Fibroblast of the conjunctiva (primary cell): ENCODE results near the gene C11orf91.
"Not testable (repeated sequence)": the region's sequence is repeated elsewhere in the genome, so short reads cannot be mapped to it uniquely, and the experiment has no call there.

ENCODE experiments used
- DNase-seq: peaks from one replicate; pipeline ENCODE4 v3.0.0-alpha.2; 2010; ENCODE audit warnings: low read depth

C11orf91 gene

DNA sequence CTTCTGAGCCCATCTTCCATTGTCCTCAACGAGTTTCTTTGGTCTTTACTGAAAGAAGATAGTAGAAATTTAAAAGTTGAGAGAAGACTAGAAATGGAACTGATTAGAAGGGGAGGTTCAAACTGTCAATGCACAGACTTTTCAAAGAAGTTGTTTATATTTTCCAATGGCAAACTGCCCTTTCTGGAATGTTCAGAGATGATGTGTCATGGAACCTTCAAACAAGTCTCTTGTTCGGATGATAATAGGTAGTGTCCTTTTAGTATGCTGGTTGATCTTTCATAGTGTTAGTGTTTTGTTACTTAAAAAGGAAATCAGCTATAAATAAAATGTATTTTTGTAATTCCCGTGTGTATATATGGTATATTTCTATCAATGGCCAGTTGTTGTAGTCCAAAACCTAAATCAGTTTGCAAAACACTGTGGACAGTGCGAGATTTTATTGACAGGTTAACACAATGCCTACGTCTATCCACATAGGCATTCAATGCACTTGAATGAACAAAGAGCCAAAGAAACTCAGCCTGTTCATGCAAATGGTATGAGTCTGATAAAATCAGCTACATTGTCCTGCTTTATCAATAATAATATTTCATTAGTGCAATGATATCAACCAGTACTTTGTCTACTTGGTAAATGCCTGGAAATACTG lies 30.9 kb downstream of the C11orf91 start:
- DNase-seq = no peak

DNA sequence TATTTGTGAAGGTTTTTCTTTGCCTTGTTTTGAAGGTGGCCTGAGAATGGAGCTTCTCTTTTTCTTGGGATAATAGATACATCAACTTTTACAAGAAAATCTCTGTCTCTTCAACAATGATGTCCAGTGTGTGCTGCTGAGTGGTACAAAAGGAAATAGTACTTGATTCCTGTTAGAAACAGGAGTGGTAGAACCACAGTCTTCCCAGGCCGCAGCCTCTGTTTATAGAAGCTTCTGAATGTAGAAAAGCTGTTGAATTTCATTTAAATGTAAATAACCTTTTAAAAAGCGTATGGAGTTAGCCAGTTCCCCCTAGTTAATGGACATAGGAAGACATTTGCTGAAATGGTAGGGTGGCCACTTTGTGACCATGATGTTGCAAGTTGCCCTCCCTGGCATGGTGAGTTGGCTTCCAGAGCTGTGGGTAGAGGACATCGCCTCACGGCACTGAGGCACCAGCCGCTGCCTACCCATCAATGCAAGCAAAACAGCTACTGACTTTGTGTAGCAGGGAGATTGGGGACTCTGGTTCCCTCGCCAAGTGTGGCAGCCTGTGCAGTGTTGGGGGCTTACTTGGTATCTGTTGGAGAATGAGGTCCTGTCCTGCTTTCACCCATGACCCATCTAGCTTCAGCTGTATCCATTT lies 31.6 kb downstream of the C11orf91 start:
- DNase-seq = no peak

DNA sequence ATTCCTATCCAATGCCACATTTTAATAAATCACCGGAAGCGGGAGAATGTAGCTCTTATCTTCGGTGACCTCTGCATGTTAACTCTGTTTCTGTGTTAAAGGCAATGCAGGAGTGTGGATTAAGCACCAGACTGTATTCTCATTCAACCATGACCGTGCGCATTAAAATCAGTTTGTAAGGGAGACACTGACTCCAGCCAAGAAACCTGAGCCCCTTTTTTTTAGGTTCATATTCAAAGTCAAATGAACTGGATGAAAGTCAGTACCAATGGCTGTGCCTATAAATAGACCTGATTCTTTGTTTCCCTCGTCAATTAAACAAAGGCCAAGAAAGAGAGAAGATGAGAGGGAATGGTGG lies 32.2 kb downstream of the C11orf91 start:
- no peak for DNase-seq

DNA sequence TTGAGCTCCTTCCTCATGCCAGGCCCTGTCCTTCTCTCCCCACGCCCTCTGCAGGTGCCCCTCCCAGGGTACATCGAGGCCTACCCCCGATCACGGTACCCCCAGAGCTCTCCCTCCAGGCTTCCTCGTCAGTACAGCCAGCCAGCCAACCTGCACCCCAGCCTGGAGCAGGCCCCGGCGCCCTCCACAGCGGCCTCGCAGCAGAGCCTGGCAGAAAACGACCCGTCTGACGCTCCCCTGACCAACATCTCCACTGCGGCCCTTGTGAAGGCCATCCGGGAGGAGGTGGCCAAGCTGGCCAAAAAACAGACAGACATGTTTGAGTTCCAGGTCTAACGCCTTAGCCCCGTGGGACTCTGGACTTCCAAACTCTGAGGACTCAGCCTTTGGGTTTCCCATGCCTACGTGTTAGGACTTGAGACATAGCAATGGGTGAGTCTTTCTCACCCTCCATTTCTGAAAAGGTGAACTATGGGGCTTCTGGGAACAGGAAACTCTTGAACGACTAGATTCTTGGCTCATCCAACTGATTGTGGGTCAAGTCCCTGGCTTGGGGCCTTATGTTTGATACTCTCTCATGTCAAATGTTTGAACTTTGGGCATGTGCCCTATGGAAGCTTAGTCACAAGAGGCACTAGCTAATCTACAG lies 32.7 kb downstream of the C11orf91 start:
- DNase-seq = no peak

DNA sequence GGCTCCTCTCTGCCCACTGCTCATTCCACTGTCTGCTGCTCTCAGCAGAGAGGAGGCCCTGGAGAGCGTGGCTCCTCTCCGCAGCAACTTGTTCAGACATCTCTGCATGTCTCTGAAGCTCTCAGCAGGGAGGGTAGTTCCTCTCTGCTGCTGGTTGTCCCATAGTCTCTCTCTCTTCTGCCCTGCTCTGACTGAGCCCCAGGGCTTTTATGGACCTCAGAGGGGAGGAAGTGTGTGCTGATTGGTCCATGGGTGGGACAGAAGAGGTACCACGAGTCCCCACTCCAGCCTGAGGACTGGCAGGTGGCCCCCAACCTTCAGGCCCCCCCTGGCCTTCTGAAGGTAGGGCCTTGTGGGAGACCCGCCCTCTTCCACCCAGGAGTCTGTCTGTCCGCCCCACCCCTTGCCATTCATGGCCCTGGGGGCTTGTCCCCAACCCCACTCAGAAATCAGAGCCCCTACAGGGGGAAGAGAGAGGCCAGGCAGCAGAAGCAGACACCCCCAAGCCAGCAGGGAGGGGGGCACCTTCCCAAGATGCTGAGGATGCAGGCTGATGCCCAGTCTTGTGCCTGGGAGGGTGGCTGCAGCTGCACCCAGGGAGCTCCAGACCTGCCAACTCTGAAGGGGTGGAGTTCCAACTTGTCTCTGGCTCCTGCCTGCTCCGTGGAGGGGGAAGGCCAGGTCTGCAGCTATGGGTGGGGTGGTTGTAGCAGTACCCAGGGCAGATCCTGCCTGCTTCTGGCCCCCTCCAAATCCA lies 35.1 kb downstream of the C11orf91 start:
- no peak for DNase-seq

DNA sequence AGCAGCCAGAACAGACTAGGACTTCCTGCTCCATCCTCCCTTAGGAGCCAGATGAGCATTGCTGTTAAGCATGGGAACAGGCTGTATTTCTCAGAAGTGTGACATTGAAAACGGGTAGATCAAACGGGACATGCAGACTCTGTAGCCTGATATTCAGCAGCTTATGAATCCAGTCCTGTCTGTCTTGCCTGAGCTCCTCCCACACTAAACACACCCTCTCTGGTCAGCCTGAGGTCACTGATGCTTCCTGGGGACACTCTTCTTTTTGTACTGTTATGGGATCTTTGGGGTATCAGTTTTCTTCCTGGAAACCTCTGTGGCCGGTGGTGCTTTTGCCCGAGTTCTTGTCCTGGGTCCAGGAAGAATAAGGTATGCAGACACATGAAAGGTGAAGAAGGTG lies 35.8 kb downstream of the C11orf91 start:
- DNase-seq = no peak

DNA sequence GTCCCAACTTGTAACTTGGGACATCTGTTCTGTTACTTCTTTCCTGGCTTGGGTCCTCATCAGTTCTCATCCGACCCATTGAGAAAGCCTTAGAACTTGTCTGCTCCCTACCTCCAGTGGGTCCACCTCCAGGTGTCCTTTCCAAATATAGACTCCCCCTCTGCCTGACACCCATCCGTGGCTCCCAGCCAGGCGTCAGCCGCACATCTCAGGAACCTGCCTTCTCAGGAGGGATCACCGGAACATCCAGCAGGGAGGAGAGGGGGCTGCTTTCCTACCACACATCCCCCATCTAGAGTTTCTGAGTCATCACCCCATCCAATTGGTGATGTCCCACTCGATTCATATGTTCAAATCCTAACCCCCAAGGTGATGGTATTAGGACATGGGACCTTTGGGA lies 36.5 kb downstream of the C11orf91 start:
- no peak for DNase-seq

DNA sequence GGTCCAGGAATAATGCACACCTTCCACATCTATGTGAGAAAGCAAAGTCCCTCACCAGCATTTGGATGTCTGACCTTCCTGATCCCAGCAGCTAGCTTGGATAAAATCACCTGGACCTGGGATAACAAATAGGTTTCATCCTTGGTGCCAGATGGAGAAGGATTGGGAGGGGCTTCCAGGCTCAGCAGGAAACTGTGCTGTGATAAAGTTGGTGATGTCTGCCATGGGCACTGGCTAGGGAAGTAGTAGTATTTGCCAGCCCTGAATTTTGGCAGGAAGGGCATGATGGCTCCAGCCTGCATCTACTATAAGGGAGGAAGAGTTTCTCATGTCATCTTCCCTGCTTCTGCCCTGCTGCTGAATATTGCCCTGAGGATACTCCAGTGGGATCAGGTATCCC lies 37.5 kb downstream of the C11orf91 start:
- no peak for DNase-seq

DNA sequence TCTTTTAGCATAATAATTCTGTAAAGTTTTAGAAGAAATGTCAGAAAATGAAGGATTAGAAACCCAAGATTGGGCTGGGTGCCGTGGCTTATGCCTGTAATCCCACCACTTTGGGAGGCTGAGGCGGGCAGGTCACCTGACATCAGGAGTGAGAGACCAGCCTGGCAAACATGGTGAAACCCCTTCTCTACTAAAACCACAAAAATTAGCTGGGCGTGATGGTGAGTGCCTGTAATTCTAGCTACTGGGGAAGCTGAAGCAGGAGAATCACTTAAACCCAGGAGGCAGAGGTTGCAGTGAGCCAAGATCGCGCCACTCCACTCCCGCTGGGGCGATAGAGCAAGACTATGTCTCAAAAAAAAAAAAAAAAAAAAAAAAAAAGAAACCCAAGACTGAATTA lies 39.1 kb downstream of the C11orf91 start:
- not testable (repeated sequence) for DNase-seq

DNA sequence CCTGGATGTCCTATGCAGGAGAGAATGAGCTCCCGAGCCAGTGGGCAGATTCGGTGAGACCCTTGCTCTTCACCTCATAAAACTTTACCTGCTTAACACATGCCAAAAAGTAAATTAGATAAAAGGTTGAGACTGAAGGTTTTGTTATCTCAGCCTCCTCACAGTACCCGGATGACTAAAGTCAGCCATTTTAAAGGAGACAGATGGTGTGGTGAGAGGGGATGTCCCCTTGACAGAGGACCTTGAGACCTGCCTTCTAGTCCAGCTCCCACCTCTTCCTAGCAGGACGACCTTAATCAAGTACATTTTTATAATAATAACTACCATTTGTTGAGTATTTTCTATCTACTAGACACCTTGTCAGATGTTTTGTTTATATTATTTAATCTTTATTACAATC lies 39.7 kb downstream of the C11orf91 start:
- no peak for DNase-seq

DNA sequence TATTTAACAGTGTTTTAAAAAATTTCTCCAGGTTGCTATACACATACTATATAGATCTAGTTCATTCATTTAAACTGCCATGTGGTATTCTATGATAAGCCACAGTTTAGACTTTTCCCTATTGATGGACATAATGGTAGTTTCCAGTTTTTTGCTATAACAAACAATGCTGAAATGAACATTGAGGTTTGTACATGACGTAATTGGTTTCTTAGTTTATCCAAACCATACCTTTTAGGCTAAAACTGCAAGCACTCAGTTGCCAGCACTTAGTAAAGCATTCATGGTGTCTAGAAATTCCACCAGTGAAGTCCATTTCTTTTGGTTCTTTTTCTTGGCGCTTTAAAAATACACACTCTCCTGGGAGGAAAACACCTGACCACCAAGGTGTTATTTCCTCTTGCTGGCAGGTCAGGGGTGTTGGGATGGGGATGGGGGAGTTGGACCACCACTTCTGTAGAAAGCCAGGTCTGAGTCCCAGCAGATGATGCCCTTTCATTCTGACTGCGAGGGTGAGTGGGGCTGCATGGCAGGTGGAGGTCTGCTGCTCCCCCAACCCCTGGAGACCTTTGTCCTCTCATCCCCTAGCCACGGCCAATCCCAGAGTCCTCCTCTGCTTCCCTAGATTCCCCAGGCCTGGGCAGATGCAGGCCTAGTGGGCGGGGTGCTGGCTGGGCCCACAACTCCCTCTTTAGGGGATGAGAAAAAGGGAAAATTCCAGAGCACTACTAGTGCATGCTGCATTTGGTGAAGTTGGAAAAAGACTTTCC lies 41.1 kb downstream of the C11orf91 start:
- DNase-seq = no peak

DNA sequence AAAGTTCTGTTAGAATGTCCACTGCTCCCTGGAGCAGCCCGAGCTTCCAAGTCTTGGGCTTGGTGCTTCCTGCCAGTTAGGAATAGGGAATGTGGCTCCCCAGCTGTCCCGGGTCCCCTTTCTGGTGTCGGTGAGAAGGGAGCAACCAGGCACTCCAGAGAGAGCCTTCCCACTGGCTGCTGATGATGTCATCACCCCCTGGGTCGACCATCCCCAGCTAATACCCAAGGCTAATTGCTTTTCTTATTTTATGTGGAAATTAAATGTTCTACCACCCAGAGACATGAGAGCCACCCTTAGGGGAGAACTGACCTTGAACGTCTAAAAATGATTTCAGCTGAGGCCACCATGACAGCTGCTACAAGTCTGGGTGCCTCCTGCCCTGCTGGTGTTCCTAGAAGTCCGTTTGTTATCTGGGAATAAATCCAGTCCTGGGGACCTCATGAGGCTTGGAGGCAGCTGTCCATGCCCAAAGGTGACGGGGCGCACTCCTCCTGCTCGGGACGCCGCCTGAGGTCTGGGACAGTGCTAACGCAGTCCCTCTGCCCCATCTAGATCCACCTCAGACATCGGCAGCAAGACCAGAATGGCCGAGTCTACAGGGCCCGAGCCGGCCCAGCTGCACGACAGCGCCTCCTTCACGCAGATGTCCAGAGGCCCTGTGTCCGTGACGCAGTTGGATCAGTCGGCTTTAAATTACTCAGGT lies 42.3 kb downstream of the C11orf91 start:
- DNase-seq = no peak

DNA sequence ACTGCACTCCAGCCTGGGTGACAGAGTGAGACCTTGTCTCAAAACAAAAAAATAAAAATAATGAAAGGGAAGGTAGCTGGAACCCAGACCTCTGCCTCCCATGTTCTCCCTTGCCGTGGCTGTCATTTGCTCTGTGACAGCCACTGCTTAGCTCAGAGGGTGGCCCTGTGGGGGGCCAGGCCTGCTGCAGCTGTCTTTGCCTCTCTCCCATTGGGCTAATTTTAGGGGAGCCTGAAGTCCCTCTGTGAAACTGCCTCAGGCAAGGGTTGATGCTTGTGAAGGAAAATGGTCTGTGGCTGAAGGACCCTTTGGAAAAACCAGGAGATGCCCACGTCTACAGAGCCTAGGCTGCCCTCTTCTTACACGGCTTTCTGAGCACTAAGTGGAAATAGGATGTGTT lies 42.9 kb downstream of the C11orf91 start:
- DNase-seq = no peak

DNA sequence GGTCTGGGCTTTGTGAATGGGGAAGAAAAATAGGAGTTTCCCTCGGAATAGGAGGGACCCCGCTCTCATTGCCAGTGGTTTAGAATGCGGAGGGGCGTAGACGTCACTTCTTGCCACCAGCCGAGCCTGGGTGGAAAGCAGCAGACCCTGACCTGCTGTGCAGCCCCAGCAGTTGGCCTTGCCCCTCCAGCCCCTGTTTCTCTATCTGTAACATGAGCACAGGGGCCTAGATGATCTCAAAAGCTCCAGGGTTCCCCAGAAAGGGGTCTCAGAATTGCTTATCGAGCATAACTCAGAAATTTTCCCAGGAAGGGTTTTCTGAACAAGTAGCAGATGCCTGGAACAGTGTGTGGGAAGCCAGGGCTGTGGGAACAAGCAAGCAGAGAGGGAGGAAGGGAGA lies 43.9 kb downstream of the C11orf91 start:
- no peak for DNase-seq

DNA sequence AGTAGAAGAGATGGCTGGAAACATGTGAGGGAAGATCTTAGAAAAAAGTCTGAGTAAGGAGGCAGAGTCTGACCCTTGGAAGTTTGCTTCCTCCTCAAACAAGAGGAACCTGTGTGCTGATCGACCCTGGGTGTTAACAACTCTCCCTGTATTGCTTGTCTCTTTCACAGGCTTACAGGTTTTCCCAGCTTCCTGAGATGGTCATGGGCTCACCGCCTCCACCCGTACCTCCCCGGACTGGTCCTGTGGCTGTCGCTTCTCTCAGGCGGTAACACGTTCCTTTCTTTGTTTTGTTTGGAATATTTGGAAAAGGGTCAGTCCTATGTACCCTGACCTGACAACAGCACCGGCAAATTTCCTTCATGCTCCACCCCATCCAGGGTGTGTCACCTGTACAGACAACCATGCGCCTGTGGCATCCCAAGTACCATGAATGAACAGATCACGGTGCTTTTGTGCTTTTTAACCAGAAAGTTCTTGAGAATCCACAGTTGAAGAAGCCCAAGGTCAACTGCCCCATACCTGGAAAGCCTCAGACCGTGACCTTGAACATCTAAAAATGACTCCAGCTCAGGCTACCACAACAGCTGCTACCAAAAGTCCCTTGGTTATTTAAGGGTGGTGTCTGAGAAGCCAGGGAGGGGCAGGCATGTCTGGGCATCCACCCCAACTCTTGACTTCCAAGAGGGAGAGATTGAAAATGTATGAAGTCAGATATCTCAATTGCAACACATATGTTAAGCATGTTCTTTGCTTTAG lies 44.6 kb downstream of the C11orf91 start:
- DNase-seq = no peak

DNA sequence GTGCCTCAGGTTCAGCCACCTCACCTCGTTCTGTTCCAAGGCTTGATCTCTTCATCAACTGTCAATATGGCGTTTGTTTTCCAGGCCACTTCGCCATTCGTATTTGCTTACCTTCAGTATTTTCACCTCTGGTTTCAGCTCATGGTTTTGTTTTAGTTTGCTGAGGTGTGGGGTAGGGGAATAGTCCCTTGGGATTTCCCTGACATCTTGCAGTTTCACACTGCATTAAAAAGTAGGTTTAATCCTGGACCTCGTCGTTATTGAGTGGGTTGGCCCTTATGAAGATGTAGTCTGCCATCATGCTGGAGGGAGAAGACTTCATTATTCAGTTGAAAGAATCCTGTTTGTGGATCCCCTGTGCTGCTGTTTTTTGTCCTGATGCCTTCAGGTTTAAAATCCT lies 46.0 kb downstream of the C11orf91 start:
- no peak for DNase-seq

DNA sequence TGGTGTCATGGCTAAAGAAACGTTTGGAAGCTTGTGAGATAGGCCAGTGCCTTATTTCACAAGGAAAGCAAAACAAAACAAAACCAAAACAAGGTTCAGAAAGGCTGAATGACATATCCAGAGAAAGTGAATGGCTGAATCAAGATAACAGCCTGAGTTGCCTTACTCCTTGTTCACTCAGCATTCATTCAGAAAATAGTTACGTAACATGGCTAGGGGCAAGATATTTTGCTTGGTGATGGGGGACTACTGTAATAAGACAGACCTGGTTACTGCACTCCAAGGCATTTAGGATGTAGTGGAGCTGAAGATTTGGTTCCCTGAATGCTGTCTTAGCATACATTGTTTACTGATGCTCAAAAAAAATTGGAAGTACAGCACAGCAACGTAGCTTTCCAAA lies 47.7 kb downstream of the C11orf91 start:
- no peak for DNase-seq

DNA sequence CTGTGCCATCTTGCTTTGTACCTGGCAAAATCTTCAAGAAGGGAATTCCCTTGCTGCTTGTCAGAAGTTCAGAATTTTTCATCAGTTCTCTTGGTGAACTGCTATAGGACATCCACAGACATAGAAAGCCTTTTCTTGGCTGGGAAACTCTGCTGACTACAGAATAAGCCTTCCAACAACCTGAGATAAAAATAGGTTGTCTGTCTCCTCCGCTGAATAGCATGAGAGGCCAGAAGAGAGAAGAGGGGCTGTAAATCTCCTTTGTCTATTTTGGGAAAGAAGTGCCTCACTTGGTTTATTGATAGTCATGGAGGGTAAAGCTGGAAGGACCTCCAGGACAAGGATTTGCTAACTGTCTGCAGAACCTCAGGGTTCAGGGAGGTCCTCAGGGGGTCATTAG lies 48.2 kb downstream of the C11orf91 start:
- no peak for DNase-seq

DNA sequence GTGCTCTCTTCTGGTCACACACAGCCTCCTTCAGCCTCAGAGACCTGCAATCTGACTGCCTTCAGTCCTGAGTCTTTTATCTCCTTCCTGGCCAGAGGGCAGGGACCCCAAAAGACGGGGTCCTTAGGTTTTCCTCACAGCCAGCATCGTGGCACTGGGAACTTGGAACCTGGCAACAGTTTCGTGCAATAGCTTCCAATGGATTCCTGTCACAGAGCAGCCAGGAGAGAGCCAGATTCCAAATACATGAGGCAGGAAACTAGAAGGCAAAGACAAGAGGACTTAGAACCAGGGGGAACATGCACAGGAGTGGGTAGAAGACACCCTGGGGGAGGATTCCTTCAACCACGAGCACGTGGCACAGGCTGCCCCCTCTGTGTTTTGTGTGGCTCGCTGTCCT lies 48.6 kb downstream of the C11orf91 start:
- no peak for DNase-seq

DNA sequence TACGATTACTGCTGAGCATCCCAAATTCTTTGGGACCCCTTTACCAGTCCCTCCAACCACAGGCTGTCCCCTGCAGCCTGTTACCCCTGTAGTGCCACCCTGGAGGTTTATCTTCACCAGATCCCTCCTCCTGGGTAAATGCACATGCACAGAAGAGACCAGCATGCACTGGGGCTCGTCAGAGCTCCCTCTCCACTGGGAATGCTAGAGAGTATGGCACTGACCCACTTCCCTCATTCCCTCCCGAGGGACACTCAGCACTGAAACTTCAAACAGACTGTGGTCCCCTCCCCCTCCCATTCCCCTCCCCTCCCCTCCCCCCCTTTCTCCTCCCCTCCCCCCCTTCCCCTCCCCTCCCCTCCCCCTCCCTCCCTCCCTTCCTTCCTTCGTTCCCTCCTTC lies 49.1 kb downstream of the C11orf91 start:
- DNase-seq = no peak

DNA sequence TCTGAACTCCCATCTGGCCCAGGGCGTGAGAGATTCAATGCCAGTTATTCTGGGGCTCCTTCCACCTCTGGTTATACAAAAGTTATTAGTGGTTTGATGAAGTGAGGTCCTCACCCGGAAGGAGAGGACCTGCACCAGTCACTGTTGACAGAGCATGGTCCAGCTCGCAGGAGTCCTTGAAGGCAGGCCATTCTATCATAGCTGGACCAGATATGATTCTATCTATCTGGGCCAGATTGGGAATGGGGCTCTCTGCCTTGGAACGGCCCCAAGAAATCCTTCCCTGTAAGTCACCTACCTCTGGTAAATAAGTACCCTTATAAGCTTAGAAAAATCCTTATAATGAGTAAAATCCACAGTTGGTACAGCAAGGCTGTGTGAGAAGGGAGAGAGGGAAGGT lies 50.7 kb downstream of the C11orf91 start:
- DNase-seq = no peak
